D721Med (cell line): ENCODE measurements around the gene PPFIA4.

Experiments
- DNase-seq: peaks from one replicate; pipeline ENCODE4 v3.0.0; 2011; ENCODE audit warnings: low spot score; ENCODE audit not compliant: insufficient read length
- FAIRE-seq: peaks from 2 replicates; lab custom pipeline; 2011; peaks lifted over from hg19 to GRCh38; lab: Jason Lieb, UNC
- TF ChIP-seq, protein P1 (sequence below): IDR thresholded peaks from 2 replicates; pipeline ENCODE4 v1.5.1; 2012; ENCODE audit warnings: mild to moderate bottlenecking, control low read depth; ENCODE audit not compliant: insufficient read depth; ENCODE audit errors: missing control alignments

The PPFIA4 gene

GRCh38 chr1:203117611-203118575, 91.6 kb downstream of the PPFIA4 start:
- no peak for FAIRE-seq
- TF ChIP-seq, protein P1, sequence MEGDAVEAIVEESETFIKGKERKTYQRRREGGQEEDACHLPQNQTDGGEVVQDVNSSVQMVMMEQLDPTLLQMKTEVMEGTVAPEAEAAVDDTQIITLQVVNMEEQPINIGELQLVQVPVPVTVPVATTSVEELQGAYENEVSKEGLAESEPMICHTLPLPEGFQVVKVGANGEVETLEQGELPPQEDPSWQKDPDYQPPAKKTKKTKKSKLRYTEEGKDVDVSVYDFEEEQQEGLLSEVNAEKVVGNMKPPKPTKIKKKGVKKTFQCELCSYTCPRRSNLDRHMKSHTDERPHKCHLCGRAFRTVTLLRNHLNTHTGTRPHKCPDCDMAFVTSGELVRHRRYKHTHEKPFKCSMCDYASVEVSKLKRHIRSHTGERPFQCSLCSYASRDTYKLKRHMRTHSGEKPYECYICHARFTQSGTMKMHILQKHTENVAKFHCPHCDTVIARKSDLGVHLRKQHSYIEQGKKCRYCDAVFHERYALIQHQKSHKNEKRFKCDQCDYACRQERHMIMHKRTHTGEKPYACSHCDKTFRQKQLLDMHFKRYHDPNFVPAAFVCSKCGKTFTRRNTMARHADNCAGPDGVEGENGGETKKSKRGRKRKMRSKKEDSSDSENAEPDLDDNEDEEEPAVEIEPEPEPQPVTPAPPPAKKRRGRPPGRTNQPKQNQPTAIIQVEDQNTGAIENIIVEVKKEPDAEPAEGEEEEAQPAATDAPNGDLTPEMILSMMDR: peak; percentile 79
- DNase-seq: peak; percentile 97

GRCh38 chr1:203120325-203121153, 94.2 kb downstream of the PPFIA4 start:
- FAIRE-seq (no peak), DNase-seq (peak; percentile 15)
- TF ChIP-seq, protein P1: no peak

- FAIRE-seq (no peak), DNase-seq (peak; percentile 15)
- TF ChIP-seq, protein P1: no peak
Observed at GRCh38 chr1:203121186-203122015, 95.1 kb downstream of the PPFIA4 start.

- DNase-seq: no peak
- no peak for FAIRE-seq
- TF ChIP-seq, protein P1: no peak
Observed at GRCh38 chr1:203122159-203122558, 95.9 kb downstream of the PPFIA4 start.

DNA sequence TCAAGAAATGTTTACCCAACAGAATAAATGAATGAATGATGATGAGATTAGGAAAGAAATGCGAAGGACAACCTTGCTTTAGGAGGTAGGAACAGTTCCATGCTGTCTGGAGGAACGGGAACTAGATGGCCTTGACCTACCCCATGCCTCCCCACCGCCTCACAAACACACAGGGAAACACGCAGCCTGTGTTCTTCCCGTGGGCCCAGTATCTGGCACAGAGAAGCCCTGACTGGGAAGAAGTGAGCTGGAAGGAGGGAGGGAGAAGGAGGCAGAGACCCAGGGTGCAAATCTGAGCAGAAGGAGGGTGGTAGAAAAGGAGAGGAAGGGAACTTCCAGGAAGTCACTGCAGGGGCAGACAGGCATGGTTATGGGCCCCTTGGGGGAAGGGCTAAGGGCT, 97.7 kb downstream of the PPFIA4 start:
- DNase-seq (no peak), FAIRE-seq (no peak)
- TF ChIP-seq, protein P1: no peak

- FAIRE-seq: no peak
- TF ChIP-seq, protein P1: no peak
- DNase-seq: peak; percentile 3
Observed at GRCh38 chr1:203124546-203125317, 98.4 kb downstream of the PPFIA4 start.
